GM10847 (cell line): ENCODE results near the gene MAGI2.

Experiments
- POLR2A ChIP-seq: IDR thresholded peaks from 2 replicates; pipeline ENCODE4 v1.6.1; 2011; ENCODE audit not compliant: insufficient read length; ENCODE audit errors: extremely low read depth

The MAGI2 gene

DNA sequence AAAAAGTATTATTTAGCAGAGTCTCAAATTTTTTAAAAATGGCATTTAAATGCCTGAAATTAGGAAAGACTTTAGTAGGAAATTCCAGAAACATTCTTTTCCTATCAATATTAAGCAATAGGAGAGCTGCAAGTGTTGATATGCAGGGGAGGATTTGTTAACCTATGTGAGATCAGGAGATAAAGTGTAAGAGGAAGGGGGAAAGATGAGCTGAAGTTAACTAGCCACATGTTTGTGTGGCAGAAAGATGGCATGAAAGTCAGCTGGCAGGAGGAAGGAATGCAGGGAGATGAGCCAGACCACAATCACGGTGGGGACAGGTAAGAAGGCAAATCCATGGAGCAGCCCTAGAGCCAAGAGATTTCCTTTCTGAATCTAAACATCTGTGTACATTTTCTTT is 303.6 kb downstream of the MAGI2 start:
- no peak for TF ChIP-seq POLR2A

DNA sequence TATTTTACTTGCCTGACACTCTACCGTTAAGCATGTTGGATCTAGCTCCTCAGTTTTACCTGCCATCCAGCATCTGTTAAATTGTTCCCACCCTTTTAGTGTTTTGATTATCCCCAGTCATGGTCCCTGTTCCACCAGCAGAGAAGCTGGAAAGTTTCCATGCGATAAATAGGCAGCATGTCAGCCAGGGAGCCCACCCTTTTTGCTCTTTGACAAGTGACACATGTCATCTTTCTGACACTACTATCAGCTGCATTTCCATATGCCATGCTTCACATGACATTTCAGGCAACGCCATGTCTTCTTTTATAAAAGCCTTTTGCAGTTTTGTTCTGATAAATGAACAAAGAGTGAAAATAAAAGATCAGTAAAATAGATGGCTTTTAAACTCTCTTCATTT is 310.8 kb downstream of the MAGI2 start:
- no peak for TF ChIP-seq POLR2A

DNA sequence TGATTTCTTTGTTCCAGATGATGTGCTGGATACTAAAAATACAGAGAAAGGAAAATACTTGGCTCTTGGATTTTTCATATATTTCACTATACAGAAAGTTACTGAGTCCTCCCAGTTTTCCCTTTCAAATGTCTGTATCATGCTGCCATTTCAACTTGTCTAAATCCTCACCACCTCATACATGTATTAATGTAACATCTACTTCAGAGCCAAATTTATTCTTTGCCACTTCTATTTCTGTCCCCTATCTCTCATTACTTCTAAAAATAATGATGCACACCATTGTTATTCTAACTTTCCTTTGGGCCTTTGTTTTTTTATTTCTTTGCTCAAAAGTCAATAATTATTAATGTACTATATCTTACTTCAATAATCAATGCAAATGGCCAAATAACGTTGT is 312.2 kb downstream of the MAGI2 start:
- TF ChIP-seq POLR2A = no peak

DNA sequence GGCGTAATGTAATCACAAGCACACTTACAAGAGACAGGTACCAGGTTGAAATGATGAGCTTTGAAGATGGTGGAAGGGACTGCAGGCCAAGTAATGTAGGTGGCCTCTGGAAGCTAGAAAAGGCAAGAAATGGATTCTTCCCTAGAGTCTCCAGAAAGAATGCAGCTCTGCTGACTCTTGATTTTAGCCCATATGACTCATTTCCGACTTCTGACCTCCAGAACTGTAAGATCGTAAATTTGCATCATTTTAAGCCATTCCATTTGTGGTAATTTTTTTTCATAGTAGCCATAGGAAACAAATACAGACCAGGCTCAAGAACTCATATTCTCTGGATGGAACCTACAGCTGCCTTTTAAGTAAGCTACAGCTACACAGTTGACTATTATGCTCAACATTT is 315.5 kb downstream of the MAGI2 start:
- TF ChIP-seq POLR2A = no peak

DNA sequence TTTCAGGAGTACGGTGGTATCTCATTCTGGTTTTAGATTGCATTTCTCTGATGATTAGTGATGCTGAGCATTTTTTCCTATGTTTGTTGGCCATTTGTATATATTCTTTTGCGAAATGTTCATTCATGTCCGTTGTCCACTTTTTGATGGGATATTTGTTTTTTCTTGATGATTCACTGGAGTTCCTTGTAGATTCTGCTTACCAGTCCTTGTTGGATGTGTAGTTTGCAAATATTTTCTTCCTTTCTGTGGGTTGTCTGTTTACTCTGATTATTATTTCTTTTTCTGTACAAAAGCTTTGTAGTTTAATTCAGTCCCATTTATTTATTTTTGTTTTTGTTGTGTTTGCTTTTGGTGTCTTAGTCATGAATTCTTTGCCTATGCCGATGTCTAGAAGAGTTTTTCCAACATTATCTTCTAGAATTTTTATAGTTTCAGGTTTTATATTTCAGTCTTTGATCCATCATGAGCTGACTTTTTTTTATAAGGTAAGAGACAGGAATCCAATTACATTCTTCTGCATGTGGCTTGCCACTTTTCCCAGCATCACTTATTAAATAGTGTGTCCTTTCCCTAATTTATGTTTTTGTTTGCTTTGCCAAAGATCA is 320.5 kb downstream of the MAGI2 start:
- no peak for TF ChIP-seq POLR2A

DNA sequence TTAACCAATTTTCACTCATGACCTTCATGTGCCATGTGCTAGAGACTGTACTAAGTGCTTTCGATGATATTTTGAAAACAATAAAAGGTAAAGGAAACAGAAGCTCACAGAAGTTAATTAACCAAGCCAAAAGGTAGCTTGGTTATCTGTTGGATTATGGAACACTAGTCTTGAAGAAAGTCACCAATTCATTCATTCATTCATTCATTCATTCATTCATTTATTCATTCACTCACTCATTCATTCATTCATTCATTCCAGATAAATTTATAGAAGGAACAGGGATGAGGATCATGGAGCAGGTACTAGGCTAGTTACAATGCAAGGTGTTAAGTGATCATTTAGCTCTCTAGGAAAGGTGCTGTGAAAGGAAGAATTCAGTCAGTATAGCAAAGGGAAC is 322.8 kb downstream of the MAGI2 start:
- no peak for TF ChIP-seq POLR2A

DNA sequence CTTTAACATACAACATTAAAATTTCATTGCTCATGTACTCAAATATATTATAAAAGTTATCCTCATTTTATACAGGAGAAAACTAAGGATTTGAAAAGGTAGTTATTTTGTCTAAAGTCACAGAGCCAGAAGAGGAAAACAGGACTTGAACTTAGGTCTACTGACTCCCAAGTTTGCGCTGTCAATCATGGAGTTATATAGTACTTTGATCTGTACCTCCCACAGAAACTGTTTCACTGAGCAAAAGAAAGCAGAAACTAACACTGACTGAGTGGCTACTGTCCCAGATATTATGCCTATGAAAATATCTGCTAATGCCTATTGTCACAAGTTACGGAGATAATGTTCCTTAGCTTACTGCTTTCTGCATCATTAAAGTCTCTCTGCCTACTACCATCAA is 329.1 kb downstream of the MAGI2 start:
- TF ChIP-seq POLR2A = no peak

DNA sequence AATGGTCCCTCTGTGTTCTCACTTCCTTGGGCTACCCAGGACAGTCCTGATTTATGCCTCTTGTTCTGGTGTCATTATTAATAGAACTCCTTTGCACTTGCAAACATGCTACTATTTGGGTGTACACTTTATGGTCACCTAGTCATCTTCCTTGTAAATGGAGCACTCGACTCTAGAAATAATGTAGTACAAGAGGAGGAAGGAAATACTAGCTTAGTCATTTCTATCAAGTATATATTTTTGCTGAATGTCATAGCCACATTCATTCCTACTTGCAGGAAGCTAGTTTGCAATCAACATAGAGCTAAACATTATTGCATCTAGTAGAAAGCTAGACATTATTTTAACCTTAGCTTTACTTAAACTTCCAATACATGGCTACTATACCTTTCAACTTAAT is 335.3 kb downstream of the MAGI2 start:
- TF ChIP-seq POLR2A = no peak

DNA sequence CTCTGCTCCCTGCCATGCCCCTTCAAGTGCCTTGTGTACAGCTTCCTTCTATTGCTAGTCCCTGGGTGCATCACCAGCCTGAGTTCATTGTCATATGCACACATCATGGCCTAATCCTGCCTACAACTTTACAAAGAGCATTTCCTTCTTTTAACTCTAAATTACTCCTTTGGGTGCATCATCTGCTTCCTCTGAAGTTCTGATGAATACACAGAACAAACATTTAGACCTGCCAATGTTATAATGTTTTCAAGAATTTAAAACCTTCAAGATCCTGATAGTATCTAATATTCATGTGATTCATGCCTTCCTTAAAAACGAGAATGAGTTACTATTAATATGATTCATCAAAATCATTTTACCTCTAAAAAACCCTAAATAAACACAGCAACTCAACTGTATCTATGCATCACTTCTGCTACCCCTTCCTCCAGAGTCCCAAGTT is 357.1 kb downstream of the MAGI2 start:
- no peak for TF ChIP-seq POLR2A

DNA sequence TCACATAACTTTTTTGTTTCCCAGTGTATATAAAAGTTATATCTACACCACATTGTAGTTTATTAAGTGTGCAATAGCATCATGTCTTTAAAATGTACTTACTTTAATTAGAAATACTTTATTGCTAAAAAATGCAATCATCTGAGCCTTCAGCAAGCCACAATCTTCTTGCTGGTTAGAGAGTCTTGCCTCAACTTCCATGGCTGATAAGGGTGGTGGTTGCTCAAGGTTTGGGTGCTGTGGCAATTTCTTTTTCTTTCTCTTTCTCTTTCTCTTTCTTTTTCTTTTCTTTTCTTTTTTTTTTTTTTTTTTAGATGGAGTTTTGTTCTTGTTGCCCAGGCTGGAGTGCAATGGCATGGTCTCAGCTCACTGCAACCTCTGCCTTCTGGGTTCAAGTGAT is 360.0 kb downstream of the MAGI2 start:
- no peak for TF ChIP-seq POLR2A

DNA sequence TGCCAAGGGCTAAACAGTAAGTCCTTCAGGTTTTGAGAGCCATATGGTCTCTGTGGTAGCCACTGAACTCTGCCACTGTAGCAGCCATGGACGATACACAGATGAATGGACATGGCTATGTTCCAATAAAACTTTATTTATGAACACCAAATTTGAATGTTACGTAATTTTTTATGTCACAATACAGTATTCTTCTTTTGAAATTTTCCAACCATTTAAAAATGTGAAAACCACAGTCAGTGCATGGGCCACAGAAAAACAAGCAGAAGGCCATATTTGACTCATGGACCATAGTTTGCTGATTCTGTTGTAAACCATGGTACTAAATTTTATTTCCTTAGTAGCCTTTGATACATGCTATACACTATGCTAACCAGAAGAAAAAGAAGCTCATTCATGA is 361.8 kb downstream of the MAGI2 start:
- no peak for TF ChIP-seq POLR2A

DNA sequence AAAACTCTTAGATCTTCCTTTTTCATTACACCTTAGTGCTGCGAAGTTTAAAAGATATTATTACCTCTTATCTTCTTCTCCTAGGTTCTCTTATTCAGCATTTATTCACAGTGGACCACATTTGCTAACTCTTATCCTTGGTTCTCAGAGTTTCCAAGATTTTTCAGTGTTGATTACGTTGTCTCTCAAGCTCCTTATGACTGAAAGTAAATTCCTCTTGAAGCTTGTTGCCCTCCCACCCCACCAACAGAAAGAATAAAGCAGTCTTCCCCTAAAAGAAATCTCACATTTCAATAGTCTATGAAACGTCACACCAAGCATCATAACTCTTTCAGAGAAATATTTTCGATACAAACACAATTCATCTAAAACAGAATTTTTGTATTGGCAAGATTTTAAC is 362.5 kb downstream of the MAGI2 start:
- TF ChIP-seq POLR2A = no peak

DNA sequence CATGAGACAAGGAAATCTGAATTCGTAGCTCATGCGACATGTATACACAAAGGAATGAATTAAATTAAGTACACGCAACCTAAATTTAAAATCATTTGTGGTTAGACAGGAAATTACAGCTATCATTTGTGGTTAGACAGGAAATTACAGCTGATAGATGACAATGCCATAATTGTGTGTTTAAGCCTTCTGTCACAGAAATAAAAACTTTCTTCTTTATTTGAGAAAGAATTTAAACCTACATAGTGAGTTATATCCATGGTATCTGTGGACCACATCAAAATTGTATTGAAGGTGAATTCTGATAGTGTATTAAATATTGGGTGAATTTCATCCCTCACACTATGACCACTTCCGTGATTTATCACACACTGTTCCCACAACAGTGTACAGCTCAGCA is 362.9 kb downstream of the MAGI2 start:
- TF ChIP-seq POLR2A = no peak

DNA sequence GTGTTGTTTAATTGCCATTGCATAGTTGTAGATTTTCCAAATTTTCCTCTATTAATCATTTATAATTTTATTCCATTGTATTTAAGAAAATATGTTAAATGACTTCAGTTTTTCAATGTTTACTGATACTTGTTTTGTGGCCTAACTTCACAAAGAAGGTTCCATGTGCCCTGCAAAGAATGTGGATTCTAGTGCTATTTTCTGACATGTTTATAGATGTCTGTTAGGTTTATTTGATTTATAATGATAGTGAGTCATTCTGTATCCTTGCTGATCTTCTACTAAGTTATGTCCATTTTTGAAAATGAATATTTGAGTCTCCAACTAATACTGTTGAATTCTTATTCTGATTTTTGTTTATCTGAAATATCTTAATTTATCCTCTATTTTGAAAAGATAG is 369.0 kb downstream of the MAGI2 start:
- no peak for TF ChIP-seq POLR2A

DNA sequence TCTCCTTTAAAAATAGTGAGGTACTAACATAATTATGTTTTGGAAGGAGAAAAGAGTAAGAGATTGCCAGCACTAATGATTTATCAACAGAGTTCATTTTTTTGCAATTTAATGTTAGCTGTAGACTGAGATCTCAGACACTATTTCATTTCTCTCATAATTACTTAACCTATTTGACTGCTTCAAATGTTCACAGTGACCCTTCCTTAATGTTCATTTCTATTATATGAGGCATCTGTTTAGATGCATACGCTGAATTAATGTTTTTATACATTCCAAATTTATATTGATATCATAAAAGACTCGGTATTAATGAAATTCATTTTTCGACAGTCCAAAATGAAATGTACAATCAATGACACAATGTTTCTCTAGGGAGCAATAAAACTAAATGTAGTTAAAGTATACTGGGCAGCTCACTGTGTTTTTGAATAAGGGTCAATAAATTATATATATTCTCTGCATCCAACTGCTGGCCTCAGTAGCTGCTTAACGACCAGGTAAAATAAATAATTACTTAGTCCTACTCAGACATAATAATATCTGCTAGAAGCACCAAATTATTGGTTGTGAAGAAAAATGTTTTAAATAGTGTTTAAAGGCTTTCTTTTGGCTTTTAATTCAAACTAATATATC is 373.4 kb downstream of the MAGI2 start:
- no peak for TF ChIP-seq POLR2A

DNA sequence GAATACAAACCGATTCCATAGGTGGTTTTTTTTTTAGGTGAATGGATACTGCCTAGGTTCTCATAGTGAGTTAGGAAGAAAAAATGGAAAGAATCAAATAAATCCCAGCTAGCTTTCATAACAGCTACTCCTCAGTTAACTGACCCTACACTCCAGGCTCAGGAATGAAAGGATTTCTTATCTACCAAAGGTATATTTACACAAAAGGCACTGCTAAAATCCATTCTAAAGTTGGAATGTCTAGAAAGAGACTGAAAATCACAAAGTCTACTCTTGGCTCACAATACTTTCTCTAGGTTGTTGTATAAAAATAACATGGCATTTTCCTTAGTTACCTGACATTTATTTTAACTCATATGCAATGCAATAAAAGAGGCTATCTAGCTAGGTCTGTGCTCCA is 375.2 kb downstream of the MAGI2 start:
- TF ChIP-seq POLR2A = no peak

DNA sequence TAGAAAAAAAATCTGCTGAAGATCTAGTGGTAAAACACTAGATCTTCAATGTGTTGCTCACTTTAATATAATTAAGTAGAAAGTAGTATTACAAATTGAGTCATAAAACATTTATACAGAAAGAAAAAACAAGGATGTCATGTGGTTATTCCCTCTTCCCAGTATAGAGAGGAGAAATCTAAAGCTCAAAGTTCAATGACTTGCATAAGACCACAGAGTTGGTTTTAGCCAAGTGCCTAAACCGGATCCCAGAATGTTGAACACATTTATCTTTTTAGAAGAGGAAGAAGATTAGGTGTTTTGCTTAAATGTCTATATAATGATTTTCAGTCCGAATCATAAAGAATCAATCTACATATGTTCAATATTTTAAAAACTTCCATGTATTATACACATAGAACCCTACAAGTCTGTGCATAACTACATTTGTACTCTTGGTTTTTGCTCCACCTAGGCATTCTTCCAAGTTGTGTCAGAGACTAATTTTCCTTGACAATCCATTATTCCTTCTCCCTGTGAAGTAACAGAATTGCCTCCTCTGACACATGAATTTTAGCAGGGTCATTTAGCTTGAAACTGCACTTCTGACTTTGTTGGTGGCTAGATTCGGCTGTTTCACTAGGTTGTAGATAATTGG is 389.2 kb downstream of the MAGI2 start:
- TF ChIP-seq POLR2A = no peak

DNA sequence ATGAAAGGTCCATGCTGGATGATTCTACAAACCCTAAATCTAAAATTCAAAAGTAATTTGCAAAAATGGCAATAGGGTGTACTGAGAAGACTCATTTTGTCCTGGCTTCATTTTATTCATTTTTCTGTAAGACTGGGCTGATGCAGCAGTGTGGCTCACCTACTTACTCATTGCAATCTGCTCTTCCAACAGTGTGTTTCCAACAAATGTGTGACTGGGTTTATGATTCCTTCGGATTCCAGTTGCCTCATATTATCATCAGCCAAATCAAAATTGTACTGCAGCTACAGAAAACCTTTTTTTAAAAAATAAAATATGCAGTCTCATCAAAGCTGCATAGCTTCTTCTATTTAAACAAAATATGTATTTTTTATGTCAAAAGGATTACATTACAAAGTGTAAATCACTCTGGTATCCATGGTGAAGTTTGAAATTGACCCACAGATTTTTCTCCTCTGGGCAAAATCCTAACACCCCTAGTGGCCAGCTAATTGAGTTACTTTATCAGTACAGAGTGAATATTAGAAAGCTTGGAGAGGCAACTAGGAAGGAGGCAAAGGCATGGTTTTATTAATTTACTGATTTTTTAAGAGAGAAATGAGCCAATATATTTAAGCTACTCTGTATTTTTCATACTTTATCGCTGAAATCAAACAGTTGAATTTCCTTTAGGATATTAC is 390.3 kb downstream of the MAGI2 start:
- no peak for TF ChIP-seq POLR2A
